Karpas-422 (cell line): ENCODE results near the gene SYT6. TPM values are rescaled to one million over a fixed set of nuclear protein-coding genes. Genes with fewer than 3 reads are reported as not detected.

Experiments
- DNase-seq: peaks from one replicate; pipeline ENCODE4 v3.0.0-alpha.2; 2015
- H2AFZ ChIP-seq: fragments of 200-600 bp; sonication (generic); 2 replicates; pipeline ENCODE4 v1.6.1; 2014; ENCODE audit warnings: antibody characterized with exemption, low read length, mixed read lengths
- H3K27ac ChIP-seq: fragments of 200-600 bp; sonication (generic); 2 replicates; pipeline ENCODE4 v1.5.1; 2014; ENCODE audit warnings: mild to moderate bottlenecking, low read length, moderate library complexity
- H3K27me3 ChIP-seq: fragments of 200-600 bp; sonication (generic); 2 replicates; pipeline ENCODE4 v1.6.1; 2014; ENCODE audit warnings: low read length, mixed read lengths
- H3K36me3 ChIP-seq: fragments of 200-600 bp; sonication (generic); 2 replicates; pipeline ENCODE4 v1.6.1; 2014; ENCODE audit warnings: low read length, mixed read lengths; ENCODE audit not compliant: insufficient read depth
- H3K4me1 ChIP-seq: fragments of 200-600 bp; sonication (generic); 2 replicates; pipeline ENCODE4 v1.6.1; 2014; ENCODE audit warnings: mild to moderate bottlenecking, low read length, mixed read lengths
- H3K4me2 ChIP-seq: fragments of 200-600 bp; sonication (generic); 2 replicates; pipeline ENCODE4 v1.6.1; 2014; ENCODE audit warnings: low read length, low read depth, mild to moderate bottlenecking; ENCODE audit not compliant: poor library complexity, severe bottlenecking
- H3K4me3 ChIP-seq: fragments of 200-600 bp; sonication (generic); 2 replicates; pipeline ENCODE4 v1.5.1; 2014; ENCODE audit warnings: mild to moderate bottlenecking, antibody characterized with exemption, low read length, mixed read lengths
- H3K79me2 ChIP-seq: fragments of 200-600 bp; sonication (generic); 2 replicates; pipeline ENCODE4 v1.6.1; 2014; ENCODE audit warnings: mild to moderate bottlenecking, low read length, mixed read lengths
- H3K9ac ChIP-seq: fragments of 200-600 bp; sonication (generic); 2 replicates; pipeline ENCODE4 v1.6.0; 2014; ENCODE audit warnings: low read length
- H3K9me2 ChIP-seq: fragments of 200-600 bp; sonication (generic), shearing (Covaris generic); replicated peaks from 2 replicates; pipeline ENCODE4 v1.6.0; 2014; ENCODE audit warnings: mild to moderate bottlenecking, low read length, moderate library complexity; ENCODE audit not compliant: insufficient read depth
- H3K9me3 ChIP-seq: fragments of 300-700, 200-600 bp; sonication (generic); 2 replicates; pipeline ENCODE4 v1.6.1; 2014; ENCODE audit warnings: low read length, mixed read lengths
- H4K20me1 ChIP-seq: fragments of 200-600 bp; sonication (generic); 2 replicates; pipeline ENCODE4 v1.6.1; 2014; ENCODE audit warnings: mild to moderate bottlenecking, antibody characterized with exemption, low read length, low read depth; ENCODE audit not compliant: insufficient read depth
- total RNA-seq: library from RNA; depleted of rRNA; stranded (reverse); fragments of >200 nt; shearing (Covaris generic); gene quantifications from 2 replicates; pipeline ENCODE4 v1.2.3, GENCODE V29; 2014; ENCODE audit warnings: low replicate concordance

Gene SYT6
- total RNA-seq, 1 experiment from 2014 or later, result not detected

DNA sequence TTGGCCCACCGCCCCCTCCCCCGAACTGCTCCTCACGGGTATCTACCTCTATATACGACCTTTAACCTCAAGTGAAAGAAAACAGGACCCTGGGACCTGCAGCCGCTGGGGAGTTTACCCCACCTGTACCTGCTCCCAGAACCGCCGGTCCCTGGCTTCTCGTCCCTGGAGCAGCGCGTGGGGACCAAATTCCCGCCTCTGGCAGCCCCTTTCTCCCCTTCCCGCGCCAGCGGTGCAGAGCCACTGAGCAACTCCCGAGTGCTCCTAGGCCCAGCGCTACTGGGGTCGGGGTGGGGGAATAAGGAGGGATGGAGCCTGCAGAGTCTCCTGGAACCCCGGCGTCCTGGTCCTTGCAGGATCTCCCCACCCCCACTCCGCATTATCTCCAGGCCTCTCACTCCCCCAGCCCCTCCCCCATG is 1.6 kb downstream of the SYT6 start:
- Histone ChIP-seq H3K4me3 (no peak overlapping the region), H2AFZ (no peak overlapping the region), H3K9me2 (no peaks in the 10 kb centered on the region), H3K27ac (no peak overlapping the region), H3K79me2 (no peaks in the 10 kb centered on the region), H3K27me3 (no peaks in the 10 kb centered on the region), H3K9me3 (no peaks in the 10 kb centered on the region), H3K9ac (no peak overlapping the region), H3K4me1 (no peaks in the 10 kb centered on the region), H4K20me1 (no peaks in the 10 kb centered on the region), H3K4me2 (no peak overlapping the region), H3K36me3 (no peaks in the 10 kb centered on the region)
- DNase-seq, result no peak

DNA sequence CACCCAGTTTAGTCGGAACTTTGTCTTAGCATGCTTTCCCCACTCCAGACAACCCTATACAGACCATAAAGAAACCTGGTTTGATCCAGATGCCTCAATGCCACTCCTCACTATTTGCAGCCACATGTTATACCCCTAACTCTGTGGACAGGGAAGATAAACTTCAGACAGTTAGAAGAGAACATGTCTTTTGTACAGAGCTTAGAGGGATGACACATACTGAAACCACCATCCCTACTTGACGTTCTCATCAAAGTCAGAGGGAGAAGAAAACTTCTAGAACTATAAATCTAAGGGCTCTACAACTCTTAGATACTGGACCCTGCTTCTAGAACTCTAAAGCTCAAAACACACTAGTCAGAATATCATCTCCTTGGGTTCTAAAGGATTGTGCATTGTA is 3.7 kb downstream of the SYT6 start:
- no peaks in the 10 kb centered on the region for H3K9me2 ChIP-seq
- H3K4me2 ChIP-seq, result no peak overlapping the region
- H3K27me3 ChIP-seq, result no peaks in the 10 kb centered on the region
- no peaks in the 10 kb centered on the region for H3K36me3 ChIP-seq
- no peaks in the 10 kb centered on the region for H3K9me3 ChIP-seq
- H2AFZ ChIP-seq, result no peak overlapping the region
- H3K9ac ChIP-seq, result no peak overlapping the region
- H4K20me1 ChIP-seq, result no peaks in the 10 kb centered on the region
- DNase-seq, result no peak
- H3K27ac ChIP-seq, result no peak overlapping the region
- H3K4me1 ChIP-seq, result no peaks in the 10 kb centered on the region
- no peaks in the 10 kb centered on the region for H3K79me2 ChIP-seq
- H3K4me3 ChIP-seq, result no peak overlapping the region

DNA sequence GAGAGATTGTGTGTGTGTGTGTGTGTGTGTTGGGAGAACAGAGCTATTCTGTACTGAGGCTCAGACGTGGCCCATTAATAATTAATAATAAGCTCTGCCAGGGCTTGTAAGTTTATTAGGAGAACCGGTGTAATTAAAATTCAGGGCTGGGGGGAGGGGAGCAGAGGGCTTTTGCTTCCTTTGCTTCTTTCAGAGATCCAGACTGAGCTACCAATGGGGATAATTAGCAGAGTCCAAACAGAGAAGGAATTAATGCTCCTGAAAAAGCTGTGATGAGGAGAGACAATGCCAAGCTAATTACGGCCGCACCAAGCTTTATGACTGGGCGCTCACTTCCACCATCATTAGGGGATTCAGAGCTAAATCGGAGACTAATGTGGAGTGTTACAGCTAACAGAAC is 4.5 kb downstream of the SYT6 start:
- Histone ChIP-seq H3K4me3 (no peak overlapping the region), H4K20me1 (no peaks in the 10 kb centered on the region), H3K79me2 (no peaks in the 10 kb centered on the region), H3K9ac (no peak overlapping the region), H2AFZ (no peak overlapping the region), H3K9me2 (no peaks in the 10 kb centered on the region), H3K4me1 (no peaks in the 10 kb centered on the region), H3K36me3 (no peaks in the 10 kb centered on the region), H3K4me2 (no peak overlapping the region), H3K27me3 (no peaks in the 10 kb centered on the region; the same call in 1 of the 2 replicates), H3K27ac (no peak overlapping the region), H3K9me3 (no peaks in the 10 kb centered on the region)
- DNase-seq, result no peak

DNA sequence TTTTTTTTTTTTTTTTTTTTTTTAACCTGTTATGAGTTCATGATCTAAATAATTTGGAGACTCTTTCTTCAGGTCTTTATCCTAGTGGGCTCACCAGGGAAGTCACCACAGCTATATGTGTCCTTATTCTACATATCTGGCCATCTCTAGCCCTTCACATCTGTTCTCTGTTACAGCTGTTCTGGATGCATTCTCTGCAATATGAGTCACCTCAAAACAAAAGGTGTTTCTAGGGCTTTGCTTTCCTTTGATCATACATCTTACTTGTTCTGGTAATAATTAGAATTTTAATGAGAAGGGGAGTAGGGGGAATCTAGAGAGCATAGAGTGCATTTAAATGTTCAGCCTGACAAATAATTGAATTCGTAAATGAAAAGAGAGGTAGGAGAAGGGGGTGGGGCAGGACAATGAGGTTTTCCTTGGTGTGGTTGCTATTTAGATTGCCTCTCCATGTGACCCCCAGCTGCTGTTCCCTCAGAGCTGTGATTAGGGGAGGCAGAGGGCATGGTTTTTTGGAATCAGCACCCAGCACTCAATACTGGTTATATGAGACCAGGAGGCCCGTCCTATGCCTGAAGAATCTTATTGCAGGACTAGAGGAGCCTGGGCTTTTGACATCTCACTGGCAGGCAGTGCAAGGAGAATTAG is 8.0 kb downstream of the SYT6 start:
- no peak overlapping the region for H2AFZ ChIP-seq
- no peaks in the 10 kb centered on the region for H4K20me1 ChIP-seq
- no peaks in the 10 kb centered on the region for H3K9me3 ChIP-seq
- no peak overlapping the region for H3K27ac ChIP-seq
- no peak overlapping the region for H3K9ac ChIP-seq
- no peak for DNase-seq
- no peaks in the 10 kb centered on the region for H3K36me3 ChIP-seq
- H3K9me2 ChIP-seq, result no peaks in the 10 kb centered on the region
- no peak overlapping the region for H3K4me2 ChIP-seq
- H3K4me1 ChIP-seq, result no peaks in the 10 kb centered on the region
- no peaks in the 10 kb centered on the region for H3K79me2 ChIP-seq
- no peak overlapping the region for H3K4me3 ChIP-seq
- H3K27me3 ChIP-seq, result no peaks in the 10 kb centered on the region; the same call in 1 of the 2 replicates

DNA sequence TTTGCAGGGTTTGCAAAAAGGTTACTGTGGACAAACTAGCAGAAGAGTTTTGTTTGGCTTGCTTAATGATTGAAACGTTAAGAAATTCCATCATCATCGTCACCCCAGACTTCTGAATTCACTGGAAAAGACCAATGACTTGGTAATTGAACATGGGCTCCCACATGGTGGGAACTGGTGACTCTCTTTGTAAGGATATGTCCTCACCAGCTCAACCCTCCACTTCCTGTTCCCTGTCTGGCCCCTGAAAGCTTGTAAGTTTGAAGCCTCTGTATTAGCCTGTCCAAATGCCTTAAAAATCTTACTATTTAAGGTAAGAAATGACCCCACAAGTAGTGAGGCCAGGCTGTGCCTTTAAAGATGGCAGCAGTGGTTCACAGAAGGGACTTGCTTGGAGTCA is 9.7 kb downstream of the SYT6 start:
- H2AFZ ChIP-seq, result no peak overlapping the region
- no peak for DNase-seq
- no peaks in the 10 kb centered on the region for H3K36me3 ChIP-seq
- no peak overlapping the region for H3K9ac ChIP-seq
- no peaks in the 10 kb centered on the region for H3K4me1 ChIP-seq
- no peak overlapping the region for H3K4me3 ChIP-seq
- H3K79me2 ChIP-seq, result no peaks in the 10 kb centered on the region
- H3K4me2 ChIP-seq, result no peak overlapping the region
- no peaks in the 10 kb centered on the region for H3K9me2 ChIP-seq
- no peaks in the 10 kb centered on the region for H4K20me1 ChIP-seq
- no peaks in the 10 kb centered on the region; the same call in 1 of the 2 replicates for H3K27me3 ChIP-seq
- no peaks in the 10 kb centered on the region for H3K9me3 ChIP-seq
- no peak overlapping the region for H3K27ac ChIP-seq

DNA sequence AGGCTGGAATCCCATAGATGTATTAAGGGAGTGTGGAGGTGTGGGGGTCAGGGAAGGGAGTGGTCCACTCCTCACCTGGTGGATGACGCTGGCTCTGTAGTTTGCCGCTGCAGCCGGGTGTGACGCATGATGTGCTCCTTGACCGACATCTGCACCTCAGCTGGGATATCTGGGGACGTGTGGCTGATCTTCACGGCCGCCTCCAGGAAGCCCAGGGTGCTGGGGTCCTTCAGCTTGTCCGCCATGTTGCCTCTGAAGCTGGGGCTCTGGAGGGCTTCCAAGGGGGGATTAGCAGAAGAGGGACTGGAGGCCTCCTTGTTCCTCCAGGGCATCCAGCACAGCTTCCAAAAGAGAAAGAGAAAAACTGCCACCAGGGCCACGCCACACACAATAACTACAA is 14.1 kb downstream of the SYT6 start:
- no peaks in the 10 kb centered on the region; the same call in 1 of the 2 replicates for H3K27me3 ChIP-seq
- no peak overlapping the region for H3K4me2 ChIP-seq
- H3K9me2 ChIP-seq, result no peaks in the 10 kb centered on the region
- no peak overlapping the region for H3K4me3 ChIP-seq
- H3K36me3 ChIP-seq, result no peaks in the 10 kb centered on the region
- DNase-seq, result no peak
- H2AFZ ChIP-seq, result no peak overlapping the region
- no peaks in the 10 kb centered on the region for H3K79me2 ChIP-seq
- H4K20me1 ChIP-seq, result no peaks in the 10 kb centered on the region
- no peaks in the 10 kb centered on the region for H3K4me1 ChIP-seq
- H3K9me3 ChIP-seq, result no peaks in the 10 kb centered on the region
- no peak overlapping the region for H3K27ac ChIP-seq
- no peak overlapping the region for H3K9ac ChIP-seq

DNA sequence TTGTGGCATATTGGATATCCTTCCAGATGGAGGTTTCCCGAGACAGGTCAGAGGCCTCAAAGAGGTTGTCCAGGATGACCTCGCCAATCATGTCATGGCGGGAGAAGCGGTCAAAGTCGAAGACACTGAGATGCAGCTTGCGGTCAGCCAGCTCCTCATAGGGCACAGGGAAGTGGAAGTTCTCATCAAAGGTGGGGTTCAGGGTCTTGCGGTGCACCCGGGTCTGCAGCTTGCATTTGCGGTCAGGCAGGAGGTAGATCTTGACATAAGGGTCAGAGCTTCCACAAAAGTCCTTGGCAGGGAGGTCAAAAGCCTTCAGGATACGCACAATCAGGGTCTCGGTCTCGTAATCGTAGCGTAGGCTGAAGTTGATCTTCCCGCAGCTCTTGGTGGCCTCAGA is 16.2 kb downstream of the SYT6 start:
- H3K9me2 ChIP-seq, result no peaks in the 10 kb centered on the region
- no peak overlapping the region for H2AFZ ChIP-seq
- H3K79me2 ChIP-seq, result no peaks in the 10 kb centered on the region
- H3K9me3 ChIP-seq, result no peaks in the 10 kb centered on the region
- H3K4me1 ChIP-seq, result no peaks in the 10 kb centered on the region
- no peak for DNase-seq
- H3K36me3 ChIP-seq, result no peaks in the 10 kb centered on the region
- no peaks in the 10 kb centered on the region for H3K27me3 ChIP-seq
- no peak overlapping the region for H3K4me2 ChIP-seq
- no peaks in the 10 kb centered on the region for H4K20me1 ChIP-seq
- no peak overlapping the region for H3K27ac ChIP-seq
- H3K9ac ChIP-seq, result no peak overlapping the region
- H3K4me3 ChIP-seq, result no peak overlapping the region

DNA sequence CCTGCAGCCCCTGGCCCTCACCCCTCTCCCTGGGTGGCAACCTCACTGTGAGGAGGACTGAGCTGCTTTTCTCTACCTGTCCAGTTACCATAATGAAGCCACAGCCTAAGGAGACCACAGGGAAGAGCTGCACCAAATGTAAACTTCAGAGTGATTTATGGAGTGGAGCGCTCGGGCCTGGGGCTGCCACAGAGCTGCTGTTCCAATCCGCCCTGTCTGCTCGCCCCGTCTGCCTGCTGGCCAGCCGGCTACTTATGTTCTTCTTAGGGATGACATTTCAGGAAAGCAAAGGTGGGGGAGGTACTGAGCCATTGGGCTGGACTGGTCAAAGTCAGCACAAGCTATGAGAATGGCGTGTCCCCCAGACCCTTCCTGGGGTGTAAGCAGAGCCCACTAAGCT is 17.9 kb downstream of the SYT6 start:
- H3K79me2 ChIP-seq, result no peaks in the 10 kb centered on the region
- no peak overlapping the region for H3K4me3 ChIP-seq
- no peak overlapping the region for H2AFZ ChIP-seq
- H3K9ac ChIP-seq, result no peak overlapping the region
- H3K27ac ChIP-seq, result no peak overlapping the region
- no peaks in the 10 kb centered on the region for H3K9me3 ChIP-seq
- no peaks in the 10 kb centered on the region for H4K20me1 ChIP-seq
- no peaks in the 10 kb centered on the region for H3K27me3 ChIP-seq
- no peak overlapping the region for H3K4me2 ChIP-seq
- H3K36me3 ChIP-seq, result no peaks in the 10 kb centered on the region
- no peaks in the 10 kb centered on the region for H3K9me2 ChIP-seq
- no peak for DNase-seq
- H3K4me1 ChIP-seq, result no peaks in the 10 kb centered on the region
